SK-N-MC (cell line): ENCODE measurements around the gene RIC8A.

ENCODE experiments used
- DNase-seq: peaks from one replicate; pipeline ENCODE4 v3.0.0-alpha.2; 2011; ENCODE audit warnings: low read depth, low spot score
- H3K27ac ChIP-seq: fragments of 200-600 bp; sonication (generic); 2 replicates; pipeline ENCODE4 v1.5.1; 2016; ENCODE audit warnings: mixed run types
- H3K36me3 ChIP-seq: fragments of 200-600 bp; sonication (generic); 2 replicates; pipeline ENCODE4 v1.6.1; 2017; ENCODE audit warnings: antibody characterized with exemption, low read length, mixed read lengths; ENCODE audit not compliant: insufficient read depth
- H3K4me3 ChIP-seq: fragments of 200-600 bp; sonication (generic); 2 replicates; pipeline ENCODE4 v1.5.1; 2016
- H3K9ac ChIP-seq: fragments of 200-600 bp; sonication (generic); 2 replicates; pipeline ENCODE4 v1.8.0; 2017; ENCODE audit warnings: mixed run types, mixed read lengths; ENCODE audit not compliant: insufficient read length
- H3K9me3 ChIP-seq: fragments of 200-600 bp; sonication (generic); 2 replicates; pipeline ENCODE4 v1.6.1; 2017; ENCODE audit warnings: low read depth, mild to moderate bottlenecking, antibody characterized with exemption, low read length, moderate library complexity, mixed read lengths
- EZH2 ChIP-seq: fragments of 200-600 bp; sonication (generic); IDR thresholded peaks from one replicate; pipeline ENCODE4 v1.6.1; 2017; ENCODE audit warnings: antibody characterized with exemption
- FOXP2 ChIP-seq: optimal IDR thresholded peaks from 2 replicates; pipeline ENCODE3; 2011; ENCODE audit warnings: mild to moderate bottlenecking, moderate library complexity; ENCODE audit not compliant: insufficient read depth; ENCODE audit errors: extremely low read length, control extremely low read depth
- POLR2AphosphoS5 ChIP-seq: IDR thresholded peaks from 2 replicates; pipeline ENCODE4 v1.6.1; 2012; ENCODE audit warnings: mild to moderate bottlenecking, low read depth, low read length, borderline replicate concordance

RIC8A gene

DNA sequence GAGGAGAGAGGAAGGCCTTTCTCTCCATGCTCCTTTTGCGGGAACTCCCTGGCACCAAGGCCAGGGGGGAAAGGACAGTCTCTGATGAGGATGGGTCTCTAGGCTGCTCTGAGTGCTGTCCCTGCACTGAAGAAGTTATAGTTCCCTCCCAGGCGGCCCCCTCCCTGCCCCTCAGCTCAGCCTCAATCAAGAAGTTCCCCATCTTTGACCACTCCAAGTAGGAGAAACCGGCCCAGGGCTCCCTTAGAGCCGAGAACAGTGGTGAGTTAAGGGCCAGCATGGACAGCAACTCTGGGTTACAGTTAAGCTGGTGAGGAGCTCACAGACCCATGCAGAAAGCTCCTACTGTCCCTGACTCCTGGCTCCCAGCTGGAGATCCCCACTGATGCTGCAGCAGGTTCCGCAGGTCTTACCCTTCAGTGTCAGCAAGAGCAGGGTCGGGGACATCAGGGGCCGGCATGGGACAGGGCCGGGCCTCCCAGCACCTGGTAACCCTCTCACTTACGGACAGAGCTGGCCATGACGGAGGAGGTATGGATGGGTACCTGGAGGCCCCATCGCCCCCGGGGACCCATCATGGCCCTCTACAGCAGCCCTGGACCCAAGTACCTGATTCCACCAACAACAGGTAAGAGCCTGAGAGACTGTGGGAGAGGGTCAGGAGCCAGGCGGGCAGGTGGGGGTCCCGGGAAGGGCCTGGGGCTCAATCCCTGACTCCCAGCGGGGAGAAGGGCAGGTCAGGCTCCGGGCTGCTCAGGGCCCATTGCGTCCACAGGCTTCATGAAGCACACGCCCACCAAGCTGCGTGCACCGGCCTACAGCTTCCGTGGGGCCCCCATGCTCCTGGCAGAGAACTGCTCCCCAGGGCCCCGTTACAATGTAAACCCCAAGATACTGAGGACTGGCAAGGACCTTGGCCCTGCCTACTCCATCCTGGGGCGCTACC lies 10.4 kb upstream of the RIC8A start:
- no peak overlapping the region for H3K9ac ChIP-seq
- no peak for DNase-seq
- H3K9me3 ChIP-seq = no peaks in the 10 kb centered on the region
- no peak overlapping the region for H3K27ac ChIP-seq
- no peaks in the 10 kb centered on the region for H3K36me3 ChIP-seq
- H3K4me3 ChIP-seq = no peak overlapping the region
- no peak for TF ChIP-seq EZH2
- TF ChIP-seq POLR2AphosphoS5 = no peak
- no peak for TF ChIP-seq FOXP2

DNA sequence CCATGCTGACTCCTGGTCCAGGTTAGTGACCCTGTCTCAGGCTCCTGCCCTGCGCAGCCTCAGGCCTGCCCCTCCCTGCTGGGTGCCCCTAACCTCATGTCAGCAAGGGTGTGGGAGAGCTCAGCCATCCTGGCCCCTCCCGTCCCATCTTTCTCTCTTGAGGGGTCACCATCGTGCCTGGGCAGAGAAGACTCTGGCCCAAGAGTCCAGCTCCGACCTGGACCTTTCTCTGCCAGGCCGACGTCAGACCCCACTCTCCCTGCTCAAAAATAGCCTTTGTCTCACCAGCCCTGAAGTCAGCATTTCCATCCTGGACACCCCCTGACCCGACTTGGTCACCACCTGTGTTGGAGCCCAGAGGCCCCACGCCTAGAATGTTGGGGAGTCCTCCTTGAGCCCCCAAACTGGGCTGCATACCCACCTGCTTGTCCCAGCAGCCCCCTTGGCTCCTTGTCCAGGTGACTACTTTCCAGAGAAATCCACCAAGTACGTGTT lies 9.7 kb upstream of the RIC8A start:
- H3K27ac ChIP-seq = no peak overlapping the region
- no peak for DNase-seq
- no peak overlapping the region for H3K4me3 ChIP-seq
- H3K9ac ChIP-seq = no peak overlapping the region
- TF ChIP-seq POLR2AphosphoS5 = no peak
- no peaks in the 10 kb centered on the region for H3K9me3 ChIP-seq
- no peaks in the 10 kb centered on the region for H3K36me3 ChIP-seq

DNA sequence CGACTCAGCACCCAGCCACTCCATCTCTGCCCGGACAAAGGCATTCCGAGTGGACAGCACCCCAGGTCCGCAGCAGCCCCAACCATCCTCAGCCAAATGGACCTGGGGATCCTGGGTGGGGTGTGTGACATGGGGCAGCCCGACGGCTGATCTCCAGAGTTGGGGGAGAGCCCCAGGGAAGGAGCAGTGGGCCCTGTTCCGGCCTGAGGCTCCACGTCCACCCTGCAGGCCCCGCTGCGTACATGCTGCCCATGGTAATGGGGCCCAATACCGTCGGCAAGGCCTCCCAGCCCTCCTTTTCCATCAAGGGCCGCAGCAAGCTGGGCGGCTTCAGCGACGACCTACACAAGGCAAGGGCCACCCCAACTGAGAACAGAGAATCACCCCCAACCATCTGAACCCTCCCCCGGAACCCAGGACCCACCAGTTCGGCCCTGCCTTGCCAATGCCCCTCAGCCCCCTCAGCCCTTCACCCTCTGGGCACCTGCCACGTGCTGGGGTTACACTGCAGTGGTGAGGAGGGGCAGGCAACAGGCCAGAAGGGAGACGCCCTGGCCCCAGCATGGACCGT lies 9.2 kb upstream of the RIC8A start:
- H3K4me3 ChIP-seq = no peak overlapping the region
- no peak overlapping the region for H3K9ac ChIP-seq
- no peaks in the 10 kb centered on the region for H3K36me3 ChIP-seq
- no peak for DNase-seq
- H3K27ac ChIP-seq = no peak overlapping the region
- TF ChIP-seq FOXP2 (no peak), POLR2AphosphoS5 (no peak), EZH2 (no peak)
- H3K9me3 ChIP-seq = no peaks in the 10 kb centered on the region

DNA sequence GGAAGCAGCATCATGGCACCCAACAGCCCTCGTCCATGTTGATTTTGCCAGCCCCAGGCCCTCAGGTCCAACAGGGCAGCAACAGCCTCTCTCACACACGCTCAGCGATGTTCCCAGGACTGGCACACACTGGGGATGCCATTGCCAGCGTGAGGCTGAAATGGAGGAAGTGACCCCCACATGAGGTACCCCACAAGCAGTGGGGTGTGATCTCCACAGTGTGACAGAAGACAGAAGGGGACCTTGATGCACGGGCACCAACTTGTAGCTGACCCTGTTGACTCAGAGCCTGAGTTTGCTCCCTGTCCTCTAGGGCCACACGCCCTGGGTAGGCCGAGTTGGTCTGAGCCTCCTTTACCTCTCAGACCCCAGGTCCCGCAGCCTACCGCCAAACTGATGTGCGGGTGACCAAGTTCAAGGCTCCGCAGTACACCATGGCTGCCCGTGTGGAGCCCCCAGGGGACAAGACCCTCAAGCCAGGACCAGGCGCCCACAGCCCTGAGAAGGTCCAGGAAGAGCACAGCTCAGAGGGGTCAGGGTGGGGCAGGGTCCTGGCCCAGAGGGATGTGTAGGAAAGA lies 8.4 kb upstream of the RIC8A start:
- DNase-seq = no peak
- no peaks in the 10 kb centered on the region for H3K9me3 ChIP-seq
- H3K36me3 ChIP-seq = no peaks in the 10 kb centered on the region
- TF ChIP-seq FOXP2 (no peak), EZH2 (no peak), POLR2AphosphoS5 (no peak)
- no peak overlapping the region for H3K9ac ChIP-seq
- H3K27ac ChIP-seq = no peak overlapping the region
- H3K4me3 ChIP-seq = no peak overlapping the region

DNA sequence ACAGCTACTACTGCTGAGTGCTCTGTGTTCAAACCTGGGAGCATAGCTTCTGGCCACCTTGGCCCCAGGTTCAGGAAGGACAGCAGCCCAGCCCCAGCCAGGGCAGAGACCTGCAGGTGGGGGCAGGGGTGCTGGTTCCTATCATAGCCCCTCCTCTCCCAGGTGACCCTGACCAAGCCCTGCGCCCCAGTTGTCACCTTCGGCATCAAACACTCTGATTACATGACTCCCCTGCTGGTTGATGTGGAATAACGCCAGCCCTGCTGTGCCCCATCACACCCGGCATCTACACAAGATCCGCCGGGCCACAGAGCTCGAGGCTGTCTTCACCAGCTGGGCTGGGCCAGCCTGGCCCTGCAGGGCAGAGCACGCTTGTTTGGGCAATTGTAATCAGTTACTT lies 7.7 kb upstream of the RIC8A start:
- no peak for DNase-seq
- Histone ChIP-seq H3K36me3 (no peaks in the 10 kb centered on the region), H3K4me3 (no peak overlapping the region), H3K9me3 (no peaks in the 10 kb centered on the region), H3K9ac (no peak overlapping the region), H3K27ac (no peak overlapping the region)
- TF ChIP-seq FOXP2 = no peak
- TF ChIP-seq POLR2AphosphoS5 = no peak
- TF ChIP-seq EZH2 = no peak

DNA sequence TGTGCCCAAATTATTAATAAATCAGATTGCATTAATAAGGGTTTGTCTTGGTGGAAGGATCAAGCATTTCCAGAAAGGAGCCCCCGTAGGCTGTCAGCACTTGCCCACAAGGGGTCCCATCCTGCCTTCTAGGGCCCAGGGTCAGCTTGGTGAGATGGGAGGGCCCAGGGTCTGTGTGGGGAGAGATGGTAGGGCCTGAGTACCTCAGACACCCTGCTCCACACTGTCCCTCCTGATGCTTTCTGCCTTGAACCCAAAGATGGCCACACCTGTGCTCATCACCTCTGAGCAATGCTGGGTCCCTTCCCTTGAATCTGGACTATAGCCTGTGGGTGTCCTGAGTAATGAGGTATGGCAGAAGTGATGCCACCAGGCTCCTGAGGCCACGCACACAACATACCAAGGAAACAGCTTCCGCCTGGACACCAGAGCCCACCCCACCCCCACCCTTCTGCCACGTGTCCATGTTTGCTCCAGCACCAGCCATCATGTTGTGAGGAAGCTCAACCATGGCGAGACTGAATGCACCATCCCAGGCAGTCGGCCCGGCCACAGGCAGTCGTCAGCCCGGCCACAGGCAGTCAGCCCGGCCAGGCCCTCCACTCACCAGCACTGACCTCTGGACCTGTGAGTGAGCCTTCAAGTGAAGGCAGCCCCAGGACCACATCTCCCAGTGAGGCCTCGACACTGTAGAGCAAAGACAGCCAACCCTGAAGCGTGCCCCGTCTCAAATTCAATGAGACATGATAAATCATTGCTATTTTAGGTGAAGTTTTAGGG lies 7.1 kb upstream of the RIC8A start:
- Histone ChIP-seq H3K9ac (no peak overlapping the region), H3K27ac (no peak overlapping the region), H3K4me3 (no peak overlapping the region), H3K9me3 (no peaks in the 10 kb centered on the region), H3K36me3 (peaks cover 3% of the 10 kb centered on the region; the same call in 1 of the 2 replicates)
- DNase-seq = no peak
- TF ChIP-seq POLR2AphosphoS5 (no peak), FOXP2 (no peak), EZH2 (no peak)

DNA sequence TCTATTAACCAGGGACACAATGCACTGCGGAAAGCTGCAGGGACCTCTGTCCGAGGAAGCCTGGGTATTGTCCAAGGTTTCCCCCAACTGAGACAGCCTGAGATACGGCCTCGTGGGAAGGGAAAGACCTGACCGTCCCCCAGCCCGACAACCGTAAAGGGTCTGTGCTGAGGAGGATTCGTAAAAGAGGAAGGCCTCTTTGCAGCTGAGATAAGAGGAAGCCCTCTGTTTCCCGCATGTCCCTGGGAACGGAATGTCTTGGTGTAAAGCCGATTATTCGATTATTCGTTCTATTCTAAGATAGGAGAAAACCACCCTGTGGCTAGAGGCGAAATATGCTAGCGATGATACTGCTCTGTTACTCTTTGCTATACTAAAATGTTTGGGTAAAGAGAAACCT lies 5.5 kb upstream of the RIC8A start:
- no peak overlapping the region for H3K27ac ChIP-seq
- no peak for DNase-seq

DNA sequence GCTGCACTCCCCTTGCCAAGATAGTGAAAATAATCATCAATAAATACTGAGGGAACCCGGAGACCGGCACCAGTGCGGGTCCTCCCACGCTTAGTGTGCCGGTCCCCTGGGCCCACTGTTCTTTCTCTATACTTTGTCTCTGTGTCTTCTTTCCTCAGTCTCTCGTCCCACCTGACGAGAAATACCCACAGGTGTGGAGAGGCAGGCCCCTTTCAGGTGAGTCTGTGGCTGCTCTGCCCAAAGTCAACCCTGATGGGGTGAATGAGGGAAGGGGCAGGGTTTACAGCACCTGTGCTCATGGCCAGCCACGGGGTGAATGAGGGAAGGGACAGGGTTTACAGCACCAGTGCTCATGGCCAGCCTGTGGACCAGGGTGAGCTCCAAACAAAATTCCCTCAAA lies 5.0 kb upstream of the RIC8A start:
- no peak for DNase-seq
- no peak for TF ChIP-seq POLR2AphosphoS5
- no peak for TF ChIP-seq EZH2
- TF ChIP-seq FOXP2 = no peak
- H3K4me3 ChIP-seq = no peak overlapping the region
- no peak overlapping the region for H3K27ac ChIP-seq
- H3K36me3 ChIP-seq = peaks cover 3% of the 10 kb centered on the region; the same call in 1 of the 2 replicates
- no peak overlapping the region for H3K9ac ChIP-seq
- H3K9me3 ChIP-seq = no peaks in the 10 kb centered on the region

More for the DNA sequence above, 5.5 kb upstream of the RIC8A start:
- TF ChIP-seq FOXP2 (no peak), EZH2 (no peak), POLR2AphosphoS5 (no peak)
- H3K9me3 ChIP-seq = no peaks in the 10 kb centered on the region
- no peak overlapping the region for H3K4me3 ChIP-seq
- H3K9ac ChIP-seq = no peak overlapping the region
- peaks cover 3% of the 10 kb centered on the region; the same call in 1 of the 2 replicates for H3K36me3 ChIP-seq
